Kidney glomerular epithelial cell (primary cell): ENCODE data around the gene BSX.

Source experiments
- DNase-seq: peaks from one replicate; lab custom pipeline; 2025; lab: John Stamatoyannopoulos, UW

Gene BSX

DNA sequence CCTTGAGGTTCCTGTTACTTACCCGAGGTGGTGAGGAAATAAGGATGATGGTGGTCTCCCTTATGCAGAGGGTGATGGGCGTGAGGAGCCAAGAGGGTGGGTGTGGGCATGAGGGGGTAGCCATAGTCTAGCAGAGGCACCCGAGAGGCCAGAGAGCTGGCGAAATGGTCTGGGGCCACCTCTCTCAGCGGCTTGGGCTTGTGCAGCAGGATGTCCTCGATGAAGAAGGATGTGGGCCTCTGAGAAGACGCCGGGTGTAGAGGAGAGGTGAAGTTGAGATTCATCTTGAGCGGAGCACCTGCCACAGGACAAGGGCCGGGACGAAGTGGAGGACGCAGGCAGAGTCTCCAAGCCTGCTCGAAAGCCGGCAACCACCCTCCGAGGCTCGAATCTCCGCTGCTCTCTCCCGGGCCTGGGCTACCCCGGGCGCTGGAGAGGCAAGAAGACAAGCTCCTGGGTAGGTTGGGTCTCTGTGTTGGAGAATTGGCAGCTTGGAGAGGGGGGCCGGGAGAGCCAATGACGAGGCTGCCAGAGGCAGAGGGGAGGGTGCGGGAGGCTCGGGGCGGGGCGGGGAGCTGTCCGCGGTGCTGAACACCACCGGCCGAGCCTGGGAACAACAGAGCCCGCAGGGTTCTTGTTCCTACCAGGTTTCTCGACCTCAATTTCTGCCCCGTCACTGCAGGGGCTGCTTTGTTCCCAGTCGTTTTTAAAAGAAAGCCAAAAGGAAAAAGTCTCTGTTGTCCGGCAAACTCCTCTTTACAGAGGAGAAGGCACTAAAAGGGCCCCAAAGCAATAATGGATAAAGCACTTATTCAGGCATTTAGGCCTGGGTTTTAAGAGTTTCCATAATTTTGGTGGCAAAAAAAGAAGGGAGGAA, at the start of gene BSX:
Gene BSX, minus strand, starts transcription at position 447 of the 877 bp plus-strand sequence. Its CDS starts 163 bp downstream, at position 284.
- DNase-seq: peak; percentile 15

DNA sequence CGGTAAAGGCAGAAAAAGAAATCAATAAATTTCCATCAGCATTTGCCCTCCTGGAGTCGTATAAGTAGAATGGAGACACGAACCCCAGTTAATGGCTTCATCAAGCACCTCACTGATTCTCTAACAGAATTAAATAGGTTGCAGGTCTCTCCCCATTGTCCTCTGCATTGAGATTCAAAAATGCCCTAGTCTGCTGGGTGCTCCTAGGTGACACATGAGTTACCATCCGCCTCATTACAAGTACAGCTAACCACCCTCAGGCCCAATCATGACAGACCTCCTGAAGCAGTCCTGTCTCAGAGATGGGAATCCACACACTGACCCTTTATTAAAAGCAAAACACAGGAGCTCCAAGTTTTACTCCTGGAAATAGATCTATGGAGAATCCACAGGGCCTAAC, 48.9 kb upstream of the BSX start:
- DNase-seq: no peak

GRCh38 chr11:123020968-123021367, 39.3 kb upstream of the BSX start:
- peak; percentile 26 for DNase-seq

- no peak for DNase-seq
Observed at GRCh38 chr11:123018702-123019101, 37.1 kb upstream of the BSX start.

DNA sequence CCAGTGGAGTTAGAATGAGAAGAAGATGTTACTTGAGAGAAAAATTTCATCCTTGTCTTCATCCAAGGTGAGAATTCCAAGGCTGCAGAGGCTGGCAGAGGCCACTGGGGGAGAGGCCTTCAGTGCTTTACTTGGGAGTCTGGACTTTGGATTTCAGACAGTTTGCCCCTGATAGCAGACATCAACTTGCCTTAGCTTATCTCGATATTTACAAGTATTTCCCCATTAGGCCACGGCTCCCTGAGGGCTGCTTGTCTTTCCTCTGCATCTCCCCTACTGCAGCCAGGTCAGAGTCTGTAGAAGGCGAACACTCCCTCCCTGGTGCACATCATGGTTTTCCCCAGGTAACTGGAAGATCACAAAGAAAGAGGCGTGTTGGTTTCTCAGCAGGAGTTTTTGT, 29.9 kb upstream of the BSX start:
- DNase-seq: no peak

- DNase-seq: no peak
Observed at GRCh38 chr11:123006860-123007542, 25.4 kb upstream of the BSX start.

- no peak for DNase-seq
Observed at GRCh38 chr11:123000721-123001120, 19.1 kb upstream of the BSX start.

DNA sequence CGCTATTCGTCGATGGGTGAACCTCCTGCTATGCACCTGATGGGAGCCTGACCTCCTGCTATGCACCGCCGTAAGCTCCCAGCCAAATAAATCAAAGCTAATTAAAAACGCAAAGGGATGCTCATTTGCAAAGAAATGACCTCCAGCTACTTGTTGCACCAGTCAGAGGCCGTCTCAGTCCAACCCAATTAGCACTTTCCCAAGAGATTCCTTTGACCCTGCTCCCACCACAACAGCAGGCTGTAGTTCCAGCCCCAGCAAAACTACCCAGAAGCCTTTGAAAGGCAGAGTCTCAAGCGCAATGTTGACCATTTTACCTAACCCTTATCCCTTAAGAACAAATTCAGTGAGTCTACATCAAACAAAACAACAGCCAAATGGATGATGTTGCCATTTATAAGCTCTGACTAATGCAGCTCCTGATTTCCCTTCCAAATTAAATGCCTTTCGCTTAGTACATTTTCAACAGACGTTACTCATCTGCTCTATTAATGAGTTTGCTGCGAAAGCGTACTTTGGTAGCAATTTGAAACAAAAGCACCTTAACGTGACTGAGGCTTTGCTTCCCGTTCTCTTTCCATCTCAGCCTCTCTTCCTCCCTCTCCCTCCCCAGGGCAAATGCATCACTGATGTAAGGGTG, 17.2 kb upstream of the BSX start:
- DNase-seq: no peak

DNA sequence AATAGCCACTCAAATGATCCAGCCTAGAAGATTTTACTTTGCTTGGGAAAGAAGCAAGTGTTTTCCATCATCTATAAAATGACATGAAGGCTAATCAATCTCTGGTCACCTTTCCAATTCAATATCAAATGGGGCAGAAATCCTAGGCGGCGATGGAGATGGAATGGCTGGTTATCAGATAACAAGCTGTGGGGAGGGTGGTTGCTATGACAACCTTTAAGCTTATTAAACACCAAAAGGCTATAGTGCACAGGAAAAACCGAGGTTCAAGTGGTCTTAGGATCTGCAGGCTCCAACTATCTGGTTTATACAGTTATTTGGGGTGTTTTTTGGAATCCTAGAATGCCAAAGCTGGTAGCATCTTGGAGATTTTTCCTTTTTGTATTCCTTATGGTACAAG, 13.9 kb upstream of the BSX start:
- no peak for DNase-seq

DNA sequence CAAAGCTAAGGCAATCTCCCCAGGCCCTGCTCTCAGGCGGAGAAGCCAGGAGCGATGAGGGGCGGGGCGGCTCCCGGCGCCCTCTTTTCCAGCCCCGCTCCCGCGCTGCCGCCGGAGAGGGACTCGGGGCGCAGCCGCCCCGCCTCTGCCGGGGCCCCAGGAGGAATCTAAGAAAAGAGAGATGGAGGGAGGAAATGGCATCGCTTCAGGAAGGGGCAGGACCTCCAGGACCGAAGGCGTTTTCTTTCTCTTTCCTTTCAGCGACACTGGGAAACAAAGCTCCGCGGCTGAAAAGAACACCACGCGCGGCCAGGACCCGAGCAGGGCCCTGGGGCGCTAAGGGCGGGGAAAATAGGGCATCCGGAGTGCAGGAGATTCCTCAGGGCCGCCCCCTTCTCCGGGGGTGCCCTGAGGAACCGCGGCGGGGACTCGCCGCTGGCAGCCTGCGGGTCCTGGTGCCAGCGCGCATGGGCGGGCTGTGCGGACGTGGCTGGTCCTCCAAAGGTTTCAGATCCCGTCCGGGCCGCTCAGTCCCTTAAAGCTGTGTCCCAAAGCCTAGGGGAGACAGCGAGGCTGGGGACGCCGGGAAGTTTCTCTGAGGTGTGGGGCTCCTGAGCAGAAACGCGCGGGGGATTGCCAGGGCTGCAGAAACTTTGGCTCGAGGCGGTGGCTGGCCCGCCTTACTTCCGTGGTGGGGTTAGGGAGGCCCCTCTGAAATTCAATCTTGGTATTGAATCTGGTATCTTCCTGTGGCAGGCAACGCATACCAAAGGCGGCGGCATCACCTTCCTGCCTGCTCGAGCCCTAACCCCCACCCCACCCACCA, 2.8 kb upstream of the BSX start:
- no peak for DNase-seq

DNA sequence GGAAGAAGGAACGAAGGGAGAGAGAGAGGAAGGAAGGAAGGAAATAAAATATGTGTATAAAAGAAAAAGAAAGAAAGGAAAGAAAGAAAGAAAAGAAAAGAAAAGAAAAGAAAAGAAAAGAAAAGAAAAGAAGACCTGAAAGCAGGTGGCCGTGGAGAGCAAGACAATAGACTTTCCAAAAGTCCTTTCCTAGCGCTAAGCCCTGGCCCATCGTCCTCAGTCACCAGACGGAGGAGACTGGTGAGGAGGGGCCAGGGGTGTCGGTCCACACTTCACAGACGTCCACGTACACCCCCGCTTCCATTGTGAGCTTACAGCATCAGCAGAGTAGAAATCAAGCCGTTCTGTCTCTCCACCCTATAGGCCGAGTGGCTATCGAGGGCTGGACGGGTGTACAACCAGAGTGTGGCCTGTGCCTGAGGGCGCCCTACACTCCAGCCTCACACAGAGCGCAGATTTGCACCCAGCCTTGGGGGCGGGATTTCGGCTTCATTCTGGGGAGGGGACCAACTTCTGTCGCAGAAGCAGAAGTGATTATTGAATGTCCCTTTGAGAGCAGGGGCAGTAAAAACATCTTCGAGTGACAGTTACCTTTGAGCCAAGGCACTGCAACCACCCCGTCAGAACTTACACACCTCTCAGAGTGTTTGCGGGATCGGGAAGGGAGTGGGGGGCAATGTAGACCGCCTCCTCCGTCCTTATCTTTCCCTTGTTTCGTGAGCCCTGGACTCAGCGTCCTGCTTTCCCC, 2.0 kb upstream of the BSX start:
- DNase-seq: no peak

DNA sequence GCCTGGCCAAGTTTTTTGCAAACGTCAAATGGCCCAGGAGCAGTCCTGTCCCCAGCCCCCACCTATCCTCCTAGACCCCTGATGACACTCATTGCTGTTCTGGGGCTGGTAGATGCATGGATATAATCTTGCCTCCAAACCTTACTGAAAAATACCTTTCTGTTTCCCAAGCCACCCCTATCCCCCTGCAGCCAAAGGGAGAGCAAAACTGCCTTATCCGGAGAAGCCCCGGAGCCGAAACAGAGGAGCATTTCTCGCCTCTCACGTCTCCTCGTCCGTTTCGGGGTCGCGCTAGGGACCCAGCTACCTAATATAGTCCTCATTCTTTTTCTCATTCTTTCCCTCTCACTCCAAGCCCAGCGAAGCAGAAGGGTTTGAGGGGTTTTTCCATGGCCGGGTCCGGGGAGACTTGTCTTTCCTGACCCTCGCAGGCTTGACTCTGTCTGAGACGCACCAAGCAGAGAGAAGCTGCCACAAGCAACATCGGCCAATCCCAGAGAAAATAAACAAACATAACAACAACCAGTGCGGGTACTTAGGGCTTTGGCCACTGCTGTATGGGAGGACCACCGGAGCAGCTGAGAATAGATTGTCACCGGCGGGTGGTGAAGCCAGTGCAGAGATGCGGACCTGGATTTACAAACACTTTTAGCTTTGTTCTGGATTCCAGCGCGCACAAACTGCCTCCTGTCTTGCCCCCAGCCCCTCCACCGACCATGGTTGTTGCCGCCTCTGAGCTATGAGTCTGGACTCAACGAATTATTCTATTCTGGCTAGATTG, 1.6 kb downstream of the BSX start:
- no peak for DNase-seq

- DNase-seq: no peak
Observed at GRCh38 chr11:122979103-122979814, 2.4 kb downstream of the BSX start.

DNA sequence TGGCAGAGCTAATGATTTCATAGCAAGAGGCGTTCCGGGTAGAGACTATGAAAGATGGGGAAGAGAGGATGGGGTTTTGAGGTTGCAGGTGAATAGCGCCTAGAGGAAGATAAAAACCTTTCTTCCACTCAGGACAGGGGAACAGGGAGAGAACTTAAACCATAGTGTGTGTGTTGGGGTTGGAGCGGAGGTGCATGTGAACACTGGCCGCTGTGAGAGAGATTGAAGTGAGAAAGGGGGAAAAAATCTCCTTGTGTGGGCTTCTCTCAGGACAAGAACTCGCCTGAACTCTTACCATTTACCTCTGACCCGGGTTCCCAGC, 3.4 kb downstream of the BSX start:
- DNase-seq: no peak

GRCh38 chr11:122977470-122978298, 4.0 kb downstream of the BSX start:
- no peak for DNase-seq

- no peak for DNase-seq
Observed at GRCh38 chr11:122976734-122977469, 4.7 kb downstream of the BSX start.

DNA sequence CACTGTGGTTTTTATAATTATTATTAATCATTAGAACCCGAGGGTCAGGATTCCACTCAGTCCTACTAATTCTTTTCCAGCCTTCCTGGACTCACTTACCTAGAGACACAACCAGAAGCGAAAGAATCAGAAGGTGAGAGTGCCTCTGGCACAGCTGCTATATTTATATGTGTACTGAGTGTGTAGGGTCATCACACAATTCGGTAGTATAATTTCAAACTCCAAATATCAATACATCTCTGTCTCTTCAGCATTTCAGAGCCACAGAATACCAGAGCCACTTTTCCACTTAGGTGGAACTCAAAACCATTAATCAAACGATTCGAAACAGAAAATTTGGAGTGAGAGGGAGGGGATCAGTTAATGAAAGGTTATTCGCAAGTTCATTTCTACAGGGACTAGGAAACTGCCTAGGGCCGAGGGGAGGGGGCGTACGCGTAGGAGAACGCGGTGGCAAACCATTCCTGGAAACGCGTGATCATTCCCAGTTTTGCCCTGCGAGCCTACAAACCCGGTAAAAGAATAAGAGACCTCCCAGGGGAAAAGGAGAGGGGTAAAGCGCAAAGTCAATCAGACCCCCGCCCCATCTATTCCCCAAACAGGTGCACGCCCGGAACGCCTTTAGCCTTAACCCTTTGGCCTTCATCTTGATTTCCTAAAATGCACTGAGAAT, 5.4 kb downstream of the BSX start:
- DNase-seq: no peak

- no peak for DNase-seq
Observed at GRCh38 chr11:122963961-122964360, 17.7 kb downstream of the BSX start.
